ENCODE data around the gene GAL3ST3. TPM values are rescaled to one million over a fixed set of nuclear protein-coding genes. Genes with fewer than 3 reads are reported as not detected.

GAL3ST3 gene
- total and polyA plus RNA-seq, 2 of the 8 experiments (the other 6 are each of a cell fraction or from before 2014, with no cell fraction given): 21.1 to 21.4 TPM

DNA sequence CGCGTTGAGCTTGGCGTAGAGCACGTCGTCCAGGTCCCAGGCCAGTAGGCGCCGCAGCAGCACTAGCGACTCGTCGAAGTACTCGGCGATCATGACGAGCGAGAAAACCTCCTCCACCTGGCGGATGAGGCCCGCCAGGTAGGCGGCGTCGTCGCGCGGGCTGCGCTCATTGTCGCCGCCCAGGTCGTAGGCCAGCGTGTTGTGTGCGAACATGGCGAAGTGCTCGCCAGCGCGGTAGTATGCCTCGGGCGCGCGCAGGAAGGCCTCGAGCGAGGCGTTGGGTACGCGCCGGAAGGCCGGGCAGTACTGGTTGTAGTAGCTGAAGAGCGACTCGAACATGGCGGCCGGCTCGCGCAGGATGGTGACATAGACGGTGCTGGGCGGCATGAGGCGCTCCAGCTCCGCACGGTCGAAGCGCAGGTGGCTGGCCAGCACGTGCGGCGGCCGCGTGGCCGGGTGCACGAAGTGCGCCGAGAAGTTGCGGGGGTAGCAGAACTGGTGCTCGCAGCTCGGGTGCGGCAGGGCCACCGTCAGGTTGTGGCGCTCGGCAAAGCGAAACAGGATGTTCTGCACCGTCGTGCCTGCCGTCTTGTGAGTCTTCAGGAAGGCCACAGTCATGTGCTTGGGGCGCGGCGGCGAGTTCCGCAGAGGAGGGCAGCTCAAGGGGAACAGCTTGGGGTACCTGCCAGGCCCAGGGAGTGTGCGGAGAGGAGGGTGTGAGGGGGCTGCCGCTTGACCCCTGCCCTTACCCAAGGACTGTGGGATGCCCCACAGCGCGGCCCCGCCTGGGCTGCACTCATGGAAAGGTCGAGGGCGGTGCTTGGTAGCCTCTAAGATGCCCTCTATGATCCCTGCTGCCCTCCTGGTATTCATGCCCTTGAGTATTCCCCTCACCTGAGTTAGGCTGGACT is 5.7 kb downstream of the GAL3ST3 start:
- no peak overlapping the region for H2BK5ac ChIP-seq (ENCODE audit: low read depth, low read length)
- H3K18ac ChIP-seq (ENCODE audit: extremely low read depth, low read length): no peak overlapping the region
- no peak overlapping the region for H4K8ac ChIP-seq (ENCODE audit: extremely low read depth, insufficient read depth, low read length)
- DNase-seq (ENCODE audit: low read depth in 1 of 2, low spot score in 2 of 2): no peak
- H3K27ac ChIP-seq (ENCODE audit: low read depth, low read length): no peak overlapping the region
- peaks cover 9% of the 10 kb centered on the region for H3K79me1 ChIP-seq (ENCODE audit: low read depth, low read length)
- no peak overlapping the region for H2BK12ac ChIP-seq (ENCODE audit: low read depth, low read length)
- H2AFZ ChIP-seq (ENCODE audit: low read length): no peak overlapping the region
- H2BK15ac ChIP-seq (ENCODE audit: low read length): no peak overlapping the region
- peaks cover 0 to 4% of the 10 kb centered on the region in 2 experiments for H4K20me1 ChIP-seq (replicated peaks in 1 of 2; ENCODE audit: control insufficient read depth in 1 of 2, insufficient read depth in 2 of 2, low read length in 2 of 2)
- peaks cover 0 to 17% (median 8%) of the 10 kb centered on the region in 4 experiments; a peak in 5 of 8 replicates for H3K36me3 ChIP-seq (ENCODE audit: control insufficient read depth in 2 of 4, insufficient read depth in 4 of 4, low read length in 3 of 4)
- FAIRE-seq: no peak
- H3K4ac ChIP-seq (replicated peaks; ENCODE audit: insufficient read length, low read depth, low read length): no peak overlapping the region
- no peaks in the 10 kb centered on the region for H3K27me3 ChIP-seq (replicated peaks in 1 of 4; ENCODE audit: control insufficient read depth in 3 of 4, extremely low read depth in 1 of 4, insufficient read depth in 3 of 4, low read length in 3 of 4)
- no peak overlapping the region for H3K4me3 ChIP-seq (ENCODE audit: extremely low read depth in 1 of 4, insufficient read depth in 2 of 4, low read depth in 3 of 4, low read length in 4 of 4)
- no peak overlapping the region for H3K4me2 ChIP-seq (ENCODE audit: insufficient read depth in 1 of 2, low read depth in 2 of 2, low read length in 2 of 2)
- no peak overlapping the region for H3K9ac ChIP-seq (replicated peaks in 1 of 4; ENCODE audit: extremely low read depth in 1 of 4, low read depth in 3 of 4, low read length in 3 of 4)
- H3K9me3 ChIP-seq (ENCODE audit: insufficient read depth in 2 of 2, low read depth in 1 of 2, low read length in 1 of 2): peaks cover 0 to 10% of the 10 kb centered on the region in 2 experiments; a peak in 1 of 4 replicates
- CTCF ChIA-PET (ENCODE audit: partially characterized antibody): interaction anchor here (0.8 to 5.7 kb wide), 12 partner anchors 10 to 229 kb away, joined by 3 to 39 read pairs (median 4); partner anchors contain the start of genes BANF1, EIF1AD, PACS1 and SF3B2
- H3K4me1 ChIP-seq (replicated peaks in 1 of 4; ENCODE audit: control insufficient read depth in 3 of 4, insufficient read depth in 4 of 4, low read length in 3 of 4): peaks cover 0 to 15% (median 9%) of the 10 kb centered on the region in 4 experiments; a peak in 6 of 7 replicates
- H3K79me2 ChIP-seq (ENCODE audit: control insufficient read depth in 1 of 2, insufficient read depth in 2 of 2, low read length in 2 of 2): peaks cover 0 to 13% of the 10 kb centered on the region in 2 experiments; a peak in 1 of 4 replicates
- 98% methylated on average over 79 of the region's 88 CpGs; no CpG with 5 or more reads in 1 of the 2 experiments for WGBS, 2 experiments (ENCODE audit: extremely low coverage in 1 of 2, insufficient coverage in 1 of 2, insufficient read length in 1 of 2, insufficient replicate concordance in 2 of 2, low coverage in 1 of 2, low lambda C conversion rate in 2 of 2, missing lambda C conversion rate in 1 of 2)
- H4K91ac ChIP-seq (replicated peaks; ENCODE audit: insufficient read length, low read length): no peak overlapping the region
- H3K14ac ChIP-seq (ENCODE audit: insufficient read length): no peak overlapping the region
- H4K5ac ChIP-seq (ENCODE audit: insufficient read length, low read depth, low read length): no peak overlapping the region
- H3K23ac ChIP-seq (ENCODE audit: insufficient read length): no peak overlapping the region
- no peak overlapping the region for H2BK20ac ChIP-seq (ENCODE audit: low read length)
- H3K23me2 ChIP-seq (ENCODE audit: low read depth, low read length): no peaks in the 10 kb centered on the region; the same call in 1 of the 2 replicates
- no peak overlapping the region for H2AK5ac ChIP-seq (ENCODE audit: low read depth, low read length)
- POLR2A ChIA-PET (ENCODE audit: partially characterized antibody): interaction anchor here (0.6 to 2.3 kb wide), 4 partner anchors 9 to 49 kb away, joined by 3 to 9 read pairs (median 3); partner anchors contain the start of gene SF3B2
- H3K56ac ChIP-seq (replicated peaks; ENCODE audit: insufficient read length, low read depth, low read length): no peak overlapping the region
- H2BK120ac ChIP-seq (replicated peaks; ENCODE audit: low read depth, low read length): no peak overlapping the region
- no peak for TF ChIP-seq CREB1 (IDR thresholded peaks at IDR 0.05)
- no peak for TF ChIP-seq CBX8 (IDR thresholded peaks at IDR 0.05; ENCODE audit: borderline replicate concordance, low read depth, low read length)
- no peak for TF ChIP-seq ASH2L (IDR thresholded peaks at IDR 0.05; ENCODE audit: low read length)
- no peak for TF ChIP-seq TBP (IDR thresholded peaks at IDR 0.05; ENCODE audit: low read depth, low read length)
- TF ChIP-seq TAF7 (optimal IDR thresholded peaks at IDR 0.05; ENCODE audit: borderline replicate concordance, low read depth, low read length): no peak
- TF ChIP-seq SUZ12 (IDR thresholded peaks at IDR 0.05; ENCODE audit: low read length): no peak
- no peak for TF ChIP-seq EP300 (IDR thresholded peaks at IDR 0.05; ENCODE audit: borderline replicate concordance in 1 of 2, low read depth in 2 of 2, low read length in 2 of 2)
- TF ChIP-seq POLR2AphosphoS5 (IDR thresholded peaks at IDR 0.05; ENCODE audit: low read depth, low read length): no peak
- TF ChIP-seq POLR2A (IDR thresholded peaks at IDR 0.05; ENCODE audit: control extremely low read depth in 1 of 2, low read depth in 2 of 2, low read length in 2 of 2): no peak
- TF ChIP-seq RFX5 (IDR thresholded peaks at IDR 0.05; ENCODE audit: borderline replicate concordance, low read depth, low read length): no peak
- TF ChIP-seq SP1 (IDR thresholded peaks at IDR 0.05; ENCODE audit: low read depth, low read length): no peak
- no peak for TF ChIP-seq RBBP5 (IDR thresholded peaks at IDR 0.05; ENCODE audit: borderline replicate concordance, low read depth, low read length)

Data from H1 (cell line).